ENCODE measurements around the gene LPCAT1. TPM values are rescaled to one million over a fixed set of nuclear protein-coding genes. Genes with fewer than 3 reads are reported as not detected.

Gene LPCAT1
- 161 to 176 TPM (median 167 TPM) in 5 replicates for total RNA-seq (2022; extraction: Qiagen RNA extraction)

GRCh38 chr5:1523793-1524480 lies at the start of gene LPCAT1:
Gene LPCAT1 (minus strand): TSS chr5:1523960. CDS start chr5:1523844, 116 bp downstream.

GRCh38 chr5:1445313-1445688 lies 78.5 kb downstream of the LPCAT1 start, which contains the start of gene SLC6A3:
Gene SLC6A3 (minus strand): TSS chr5:1445440. CDS start chr5:1443197, 2,243 bp downstream.

Other genes starting within 250 kb of the LPCAT1 start
- 2.2 to 2.7 TPM (median 2.5 TPM) in 5 replicates for gene TERT, start 228.9 kb downstream of the LPCAT1 start, total RNA-seq (2022; extraction: Qiagen RNA extraction)
- gene CLPTM1L, start 178.9 kb downstream of the LPCAT1 start, total RNA-seq (2022; extraction: Qiagen RNA extraction) = 157 to 213 TPM (median 167 TPM) in 5 replicates
- gene SLC6A3, start 78.5 kb downstream of the LPCAT1 start, total RNA-seq (2022; extraction: Qiagen RNA extraction) = 0.62 to 0.97 TPM (median 0.75 TPM) in 5 replicates

All from A549 treated with Hydrocortisone at 1 μM for 4 hours (cell line).